Bronchial epithelial cell (primary cell): Measurements from ENCODE around the gene CXCL8. TPM values are rescaled to one million over a fixed set of nuclear protein-coding genes. Genes with fewer than 3 reads are reported as not detected.
A peak's percentile ranks its signal among the peaks of the same experiment; 100 is the strongest.

Experiments
- DNase-seq: peaks from one replicate; pipeline ENCODE4 v3.0.0-alpha.2; 2010; ENCODE audit warnings: low read depth
- FAIRE-seq: peaks from 2 replicates; lab custom pipeline; 2011; peaks lifted over from hg19 to GRCh38; lab: Jason Lieb, UNC
- H3K27me3 ChIP-seq: 2 replicates; pipeline ENCODE4 v1.5.1; 2011; ENCODE audit warnings: low read length; ENCODE audit not compliant: control insufficient read depth, insufficient read depth
- H3K36me3 ChIP-seq: 2 replicates; pipeline ENCODE4 v1.5.1; 2011; ENCODE audit warnings: low read length; ENCODE audit not compliant: control insufficient read depth, insufficient read depth
- H3K4me3 ChIP-seq: 2 replicates; pipeline ENCODE4 v1.5.1; 2011; ENCODE audit warnings: mild to moderate bottlenecking, low read depth, low read length, control low read depth
- CTCF ChIP-seq: IDR thresholded peaks from 2 replicates; pipeline ENCODE4 v1.5.1; 2011; ENCODE audit warnings: mild to moderate bottlenecking, moderate library complexity, low read length, control low read depth, inconsistent platforms; ENCODE audit not compliant: insufficient read depth, severe bottlenecking
- total RNA-seq: library from RNA; depleted of rRNA; stranded (reverse); fragments of >200 nt; gene quantifications from 2 replicates; pipeline ENCODE4 v1.2.1, GENCODE V29; 2014

CXCL8 gene
- total RNA-seq, 1 donor from 2014 or later, result 2.9 TPM

GRCh38 chr4:73710094-73710493 lies 30.3 kb upstream of the CXCL8 start:
- Histone ChIP-seq H3K36me3 (no peaks in the 10 kb centered on the region), H3K27me3 (no peaks in the 10 kb centered on the region), H3K4me3 (no peak overlapping the region)
- DNase-seq (no peak), FAIRE-seq (no peak)
- no peak for TF ChIP-seq CTCF

- H3K27me3 ChIP-seq, result no peaks in the 10 kb centered on the region
- no peak for TF ChIP-seq CTCF
- H3K4me3 ChIP-seq, result no peak overlapping the region
- FAIRE-seq, result no peak
- no peaks in the 10 kb centered on the region for H3K36me3 ChIP-seq
- DNase-seq, result no peak
These were observed 28.4 kb upstream of the CXCL8 start for GRCh38 chr4:73711989-73712388.

- TF ChIP-seq CTCF, result no peak
- Histone ChIP-seq H3K36me3 (no peaks in the 10 kb centered on the region), H3K4me3 (no peak overlapping the region), H3K27me3 (no peaks in the 10 kb centered on the region)
- DNase-seq, result peak; percentile 79
- no peak for FAIRE-seq
These were observed 26.7 kb upstream of the CXCL8 start for GRCh38 chr4:73713650-73714049.

DNA sequence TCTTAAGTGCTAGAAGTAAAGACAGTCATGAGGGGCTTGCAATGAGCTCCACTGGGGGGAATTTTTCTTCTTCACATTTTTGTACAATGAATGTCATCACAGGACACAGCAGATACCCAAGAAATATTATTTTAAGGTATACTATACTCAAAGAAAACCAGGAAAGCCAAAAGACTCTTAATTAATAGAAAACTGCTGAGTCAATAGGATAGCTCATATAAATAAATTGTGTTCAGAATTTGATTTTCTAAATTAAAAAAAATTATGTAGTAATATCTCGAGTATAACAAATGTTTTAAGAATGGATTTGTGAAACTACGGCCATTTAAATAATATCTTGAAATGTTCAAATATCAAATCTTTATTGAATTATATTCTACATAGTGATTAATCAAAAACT lies 25.7 kb upstream of the CXCL8 start:
- no peak for FAIRE-seq
- no peak for DNase-seq
- H3K36me3 ChIP-seq, result no peaks in the 10 kb centered on the region
- H3K27me3 ChIP-seq, result no peaks in the 10 kb centered on the region
- H3K4me3 ChIP-seq, result no peak overlapping the region
- TF ChIP-seq CTCF, result no peak

- no peak for TF ChIP-seq CTCF
- Histone ChIP-seq H3K27me3 (no peaks in the 10 kb centered on the region), H3K36me3 (no peaks in the 10 kb centered on the region), H3K4me3 (no peak overlapping the region)
- FAIRE-seq (no peak), DNase-seq (no peak)
These were observed 24.7 kb upstream of the CXCL8 start for GRCh38 chr4:73715659-73716058.
